PC-9 (cell line): ENCODE measurements around the gene TCTA. TPM values are rescaled to one million over a fixed set of nuclear protein-coding genes. Genes with fewer than 3 reads are reported as not detected.
"Not testable (repeated sequence)": the region's sequence is repeated elsewhere in the genome, so short reads cannot be mapped to it uniquely, and the experiment has no call there.

Source experiments
- BruUV-seq: library from RNA; stranded (reverse); fragments of 400-500 nt; replicated peaks from 2 replicates; lab custom pipeline; 2021; lab: Mats Ljungman, UMichigan
- CTCF ChIA-PET: fragments of 300-600 bp; sonication (Branson Sonifier 250); formaldehyde crosslinking; loops from one replicate; lab custom pipeline; 2022; ENCODE audit warnings: antibody characterized with exemption; lab: Charles Lee
- POLR2A ChIA-PET: fragments of 300-600 bp; sonication (Branson Sonifier 250); formaldehyde crosslinking; loops from one replicate; lab custom pipeline; 2022; ENCODE audit warnings: antibody characterized with exemption; ENCODE audit not compliant: unreplicated experiment; lab: Charles Lee
- DNase-seq, 2 experiments: peaks; one replicate each; pipeline versions ENCODE4 v3.0.0 to v3.0.0-alpha.2; 2015 to 2022; ENCODE audit warnings: mixed read lengths in 1 of 2
- H2AFZ ChIP-seq: fragments of 200-600 bp; sonication (generic); 2 replicates; pipeline ENCODE4 v1.8.1; 2017; ENCODE audit warnings: antibody characterized with exemption
- H3F3A ChIP-seq: fragments of 200-600 bp; sonication (generic); 2 replicates; pipeline ENCODE4 v1.8.1; 2017; ENCODE audit warnings: antibody characterized with exemption, mild to moderate bottlenecking, low read depth; ENCODE audit not compliant: insufficient read depth
- H3K27ac ChIP-seq: fragments of 200-600 bp; sonication (generic); 2 replicates; pipeline ENCODE4 v1.6.1; 2016; ENCODE audit warnings: mixed run types
- H3K27me3 ChIP-seq: fragments of 200-600 bp; sonication (generic); 2 replicates; pipeline ENCODE4 v1.6.1; 2016; ENCODE audit warnings: low read depth, mixed run types; ENCODE audit not compliant: insufficient read depth
- H3K36me3 ChIP-seq: fragments of 200-600 bp; sonication (generic); 2 replicates; pipeline ENCODE4 v1.6.1; 2016; ENCODE audit warnings: low read depth, mixed run types
- H3K4me1 ChIP-seq: fragments of 200-600 bp; sonication (generic); replicated peaks from 2 replicates; pipeline ENCODE4 v1.6.1; 2016; ENCODE audit warnings: mixed run types; ENCODE audit not compliant: insufficient read depth
- H3K4me2 ChIP-seq: fragments of 200-600 bp; sonication (generic); 2 replicates; pipeline ENCODE4 v1.6.1; 2017; ENCODE audit warnings: mixed run types
- H3K4me3 ChIP-seq: fragments of 200-600 bp; sonication (generic); 2 replicates; pipeline ENCODE4 v1.6.1; 2016; ENCODE audit warnings: mixed run types
- H3K79me2 ChIP-seq: fragments of 200-600 bp; sonication (generic); 2 replicates; pipeline ENCODE4 v1.6.1; 2017; ENCODE audit warnings: low read depth, mixed run types
- H3K9me2 ChIP-seq: fragments of 200-600 bp; sonication (generic); 2 replicates; pipeline ENCODE4 v1.8.1; 2017; ENCODE audit warnings: mild to moderate bottlenecking; ENCODE audit not compliant: insufficient read depth
- H3K9me3 ChIP-seq: fragments of 200-600 bp; sonication (generic); 2 replicates; pipeline ENCODE4 v1.8.1; 2016; ENCODE audit warnings: low read depth; ENCODE audit not compliant: insufficient read depth
- H4K20me1 ChIP-seq: fragments of 200-600 bp; sonication (generic); 2 replicates; pipeline ENCODE4 v1.8.1; 2017; ENCODE audit not compliant: insufficient read depth
- CTCF ChIP-seq: fragments of 200-600 bp; sonication (generic); conservative IDR thresholded peaks from 2 replicates; pipeline ENCODE4 v1.6.1; 2017; ENCODE audit warnings: mixed run types, antibody characterized with exemption, mild to moderate bottlenecking, moderate library complexity
- EZH2 ChIP-seq: fragments of 200-600 bp; sonication (generic); IDR thresholded peaks from 2 replicates; pipeline ENCODE4 v1.8.0; 2017; ENCODE audit warnings: antibody characterized with exemption, low read depth
- intact Hi-C: fragments of 100-400 bp; cut with micrococcal nuclease; formaldehyde crosslinking; loops from one replicate; pipeline ENCODE4 v1.10.0; 2022; ENCODE audit not compliant: unreplicated experiment
- total RNA-seq: library from RNA; stranded (reverse); gene quantifications from 2 replicates; pipeline ENCODE4 v1.2.3, GENCODE V29; 2021

The TCTA gene
- total RNA-seq, 1 experiment from 2014 or later: 17.2 TPM

- H3K36me3 ChIP-seq: no peaks in the 10 kb centered on the region
- H3F3A ChIP-seq: peaks cover 16% of the 10 kb centered on the region
- CTCF ChIA-PET: interaction anchor here (0.6 kb wide), 1 partner anchor 53 kb away, joined by 4 read pairs; no protein-coding TSS in a partner anchor
- H3K79me2 ChIP-seq: peaks cover 98% of the 10 kb centered on the region
- H3K27me3 ChIP-seq: no peaks in the 10 kb centered on the region
- POLR2A ChIA-PET: no interaction called here
- peaks cover 65% of the 10 kb centered on the region for H4K20me1 ChIP-seq
- H3K4me2 ChIP-seq: no peak overlapping the region
- no peaks in the 10 kb centered on the region for H3K9me2 ChIP-seq
- TF ChIP-seq CTCF: no peak
- TF ChIP-seq EZH2: no peak
- H3K4me3 ChIP-seq: no peak overlapping the region
- H3K9me3 ChIP-seq: no peaks in the 10 kb centered on the region
- DNase-seq: no peak
- intact Hi-C loops: no loop called here
- no peak overlapping the region for H3K27ac ChIP-seq
- peaks cover 8% of the 10 kb centered on the region; the same call in 1 of the 2 replicates for H3K4me1 ChIP-seq
- no peak overlapping the region for H2AFZ ChIP-seq
- no TSS peak for BruUV-seq
These were observed 10.5 kb upstream of the TCTA start for GRCh38 chr3:49401766-49402165.

- POLR2A ChIA-PET: no interaction called here
- no peak overlapping the region for H3K4me2 ChIP-seq
- no TSS peak for BruUV-seq
These were observed 8.3 kb upstream of the TCTA start for GRCh38 chr3:49403891-49404290.

GRCh38 chr3:49405570-49405969 is 6.7 kb upstream of the TCTA start:
- H2AFZ ChIP-seq, CTCF ChIA-PET, BruUV-seq, intact Hi-C loops, H3K4me2 ChIP-seq, DNase-seq, H3K9me3 ChIP-seq, H3K27ac ChIP-seq, H3K36me3 ChIP-seq, H3K27me3 ChIP-seq, H3K4me3 ChIP-seq, H3K9me2 ChIP-seq: not testable (repeated sequence)
- H3K79me2 ChIP-seq: peaks cover 98% of the 10 kb centered on the region
- H3K4me1 ChIP-seq: peaks cover 23% of the 10 kb centered on the region
- H3F3A ChIP-seq: peaks cover 24% of the 10 kb centered on the region
- POLR2A ChIA-PET: interaction anchor here (0.6 kb wide), 1 partner anchor 398 kb away, joined by 13 read pairs; the partner anchor contains the start of gene WDR6
- H4K20me1 ChIP-seq: peaks cover 75% of the 10 kb centered on the region

More at GRCh38 chr3:49403891-49404290, 8.3 kb upstream of the TCTA start:
- Histone ChIP-seq H3K36me3 (no peaks in the 10 kb centered on the region), H3K79me2 (peaks cover 98% of the 10 kb centered on the region), H2AFZ (no peak overlapping the region), H3K4me1 (peaks cover 10% of the 10 kb centered on the region; the same call in 1 of the 2 replicates), H3K27me3 (no peaks in the 10 kb centered on the region), H4K20me1 (peaks cover 66% of the 10 kb centered on the region), H3K9me2 (no peaks in the 10 kb centered on the region), H3K9me3 (no peaks in the 10 kb centered on the region), H3K27ac (no peak overlapping the region), H3F3A (peaks cover 21% of the 10 kb centered on the region), H3K4me3 (no peak overlapping the region)
- CTCF ChIA-PET: no interaction called here
- TF ChIP-seq CTCF (no peak), EZH2 (no peak)
- DNase-seq: no peak
- intact Hi-C loops: no loop called here
